Kidney (tissue), 14 donors: ENCODE measurements around the gene PRXL2A. TPM values are rescaled to one million over a fixed set of nuclear protein-coding genes. Genes with fewer than 3 reads are reported as not detected.

Experiments
- DNase-seq, 5 donors: peaks; one replicate each; pipeline ENCODE4 v3.0.0-alpha.2; 2013 to 2020
- FAIRE-seq: peaks from 2 replicates; lab custom pipeline; 2012; peaks lifted over from hg19 to GRCh38; lab: Jason Lieb, UNC
- H3K27ac ChIP-seq, 2 donors: one replicate each; pipeline ENCODE4 v1.7.0; 2013; ENCODE audit warnings: low read depth in 2 of 2, low read length in 2 of 2, inconsistent platforms in 1 of 2
- H3K27me3 ChIP-seq: one replicate; pipeline ENCODE4 v1.7.1; 2013; ENCODE audit warnings: low read length, inconsistent platforms; ENCODE audit not compliant: control insufficient read depth, insufficient read depth
- H3K36me3 ChIP-seq, 3 donors: one replicate each; pipeline versions ENCODE4 v1.7.0 to v1.7.1; 2013; ENCODE audit warnings: low read length in 3 of 3, control low read depth in 1 of 3, inconsistent platforms in 1 of 3; ENCODE audit not compliant: insufficient read depth in 3 of 3, control insufficient read depth in 2 of 3
- H3K4me1 ChIP-seq, 3 donors: one replicate each; pipeline versions ENCODE4 v1.7.0 to v1.7.1; 2013; ENCODE audit warnings: low read length in 3 of 3, inconsistent platforms in 1 of 3, low read depth in 1 of 3; ENCODE audit not compliant: control insufficient read depth in 2 of 3, insufficient read depth in 2 of 3
- H3K4me3 ChIP-seq, 3 donors: one replicate each; pipeline versions ENCODE4 v1.7.0 to v1.8.1; 2013; ENCODE audit warnings: low read length in 3 of 3, control low read depth in 1 of 3, inconsistent platforms in 1 of 3
- H3K9ac ChIP-seq, 3 donors: one replicate each; pipeline versions ENCODE4 v1.7.0 to v1.7.1; 2013; ENCODE audit warnings: low read length in 3 of 3, control low read depth in 1 of 3, inconsistent platforms in 1 of 3
- H3K9me3 ChIP-seq, 3 donors: one replicate each; pipeline versions ENCODE4 v1.7.0 to v1.7.1; 2013; ENCODE audit warnings: low read length in 3 of 3, control low read depth in 1 of 3, inconsistent platforms in 1 of 3; ENCODE audit not compliant: control insufficient read depth in 2 of 3, insufficient read depth in 1 of 3
- CTCF ChIP-seq: IDR thresholded peaks from 3 replicates; pipeline ENCODE4 v1.5.1; 2012; ENCODE audit warnings: mild to moderate bottlenecking, moderate library complexity, borderline replicate concordance; ENCODE audit not compliant: insufficient read depth; ENCODE audit errors: extremely low read depth
- intact Hi-C: fragments of 100-400 bp; cut with DNase I; formaldehyde crosslinking; loops from one replicate; pipeline ENCODE4 v1.11.1; 2022
- polyA plus RNA-seq: library from polyadenylated mRNA; stranded (reverse); fragments of 350-450 nt; fragmentation: Illumina TruSeq; extraction: RNeasy Lipid Tissue Mini Kit (QIAGEN cat#74804); gene quantifications from one replicate; pipeline ENCODE4 v1.2.3, GENCODE V29; 2014; ENCODE audit warnings: low read depth, low replicate concordance; ENCODE audit not compliant: insufficient read depth
- total RNA-seq: library from RNA; stranded (reverse); fragmentation: NEBNext Ultra II Directional; extraction: Animal tissue kit (Norgen Biotek cat#: 25700); gene quantifications from one replicate; pipeline ENCODE4 v1.2.1, GENCODE V29; 2021
- donor health status: control.
- donor health status: control.
- donor health status: control.
- donor health status: control.
- donor health status: control.
- donor health status: DM: yes; HTN: yes; CAD: no.
- donor health status: Normal renal cell carcinoma (clear cell type).

Gene PRXL2A
- total and polyA plus RNA-seq, 2 donors from 2014 or later, result 69.4 to 101 TPM

GRCh38 chr10:80400136-80400804 is 8.1 kb upstream of the PRXL2A start:
- Histone ChIP-seq H3K9ac (no peak overlapping the region), H3K27me3 (no peaks in the 10 kb centered on the region), H3K4me1 (no peaks in the 10 kb centered on the region), H3K36me3 (no peaks in the 10 kb centered on the region), H3K27ac (no peak overlapping the region), H3K4me3 (no peak overlapping the region), H3K9me3 (no peaks in the 10 kb centered on the region)
- DNase-seq, result no peak
- no peak for TF ChIP-seq CTCF
- intact Hi-C loops, result no loop called here
- FAIRE-seq, result no peak

GRCh38 chr10:80405035-80405434 is 3.3 kb upstream of the PRXL2A start:
- intact Hi-C loops, result no loop called here
- Histone ChIP-seq H3K27me3 (no peaks in the 10 kb centered on the region), H3K36me3 (no peaks in the 10 kb centered on the region), H3K9me3 (no peaks in the 10 kb centered on the region), H3K4me3 (no peak overlapping the region), H3K4me1 (peaks cover 3 to 21% (median 12%) of the 10 kb centered on the region in 3 donors), H3K27ac (no peak overlapping the region), H3K9ac (no peak overlapping the region)
- FAIRE-seq (no peak), DNase-seq (no peak)
- no peak for TF ChIP-seq CTCF

- H3K9me3 ChIP-seq, result no peaks in the 10 kb centered on the region
- peak in 3 of 5 donors; percentile 52 to 86 (median 83) for DNase-seq
- H3K9ac ChIP-seq, result no peak overlapping the region
- FAIRE-seq, result no peak
- peaks cover 3 to 25% (median 16%) of the 10 kb centered on the region in 3 donors for H3K4me1 ChIP-seq
- no peak overlapping the region for H3K4me3 ChIP-seq
- intact Hi-C loops, result no loop called here
- TF ChIP-seq CTCF, result no peak
- no peaks in the 10 kb centered on the region for H3K27me3 ChIP-seq
- peak overlapping the region; percentile 24 to 36 for H3K27ac ChIP-seq
- H3K36me3 ChIP-seq, result no peaks in the 10 kb centered on the region
These were observed 2.7 kb upstream of the PRXL2A start for GRCh38 chr10:80405626-80406025.

GRCh38 chr10:80406204-80406603 is 2.1 kb upstream of the PRXL2A start:
- Histone ChIP-seq H3K4me1 (peaks cover 3 to 29% (median 21%) of the 10 kb centered on the region in 3 donors), H3K9ac (no peak overlapping the region), H3K9me3 (no peaks in the 10 kb centered on the region), H3K4me3 (no peak overlapping the region), H3K27ac (peak overlapping the region; percentile 36 to 54), H3K36me3 (no peaks in the 10 kb centered on the region), H3K27me3 (no peaks in the 10 kb centered on the region)
- intact Hi-C loops, result no loop called here
- FAIRE-seq, result no peak
- peak in 2 of 5 donors; percentile 23 to 31 for DNase-seq
- TF ChIP-seq CTCF, result no peak
